Measurements from ENCODE around the gene PODXL. TPM values are rescaled to one million over a fixed set of nuclear protein-coding genes. Genes with fewer than 3 reads are reported as not detected.

The PODXL gene
- total RNA-seq, 1 donor from 2014 or later = 141 TPM

DNA sequence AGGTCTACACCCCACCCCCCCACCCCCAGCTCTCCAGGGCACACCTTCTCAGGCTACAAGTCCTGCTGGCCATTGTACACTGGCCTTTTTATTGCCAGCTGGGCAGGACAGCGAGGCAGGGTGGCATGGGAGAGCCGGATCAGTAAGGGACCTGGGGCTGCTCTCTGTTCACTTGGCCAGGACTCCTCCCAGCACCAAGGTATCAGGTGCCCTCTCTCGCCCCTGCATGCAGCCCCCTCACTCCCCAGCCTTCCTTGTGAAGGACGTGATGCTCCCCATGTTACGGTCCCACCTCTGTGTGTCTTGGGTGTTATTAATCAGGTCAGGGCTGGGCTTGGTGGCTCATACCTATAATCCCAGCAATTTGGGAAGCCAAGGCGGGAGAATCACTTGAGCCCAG, 26.3 kb downstream of the PODXL start:
- no peak overlapping the region for H3K27ac ChIP-seq
- no peak overlapping the region for H3K4me3 ChIP-seq
- intact Hi-C loops (cut with DNase I) = no loop called here
- H3K9me3 ChIP-seq = no peaks in the 10 kb centered on the region
- H3K36me3 ChIP-seq = no peaks in the 10 kb centered on the region
- TF ChIP-seq, protein P1, sequence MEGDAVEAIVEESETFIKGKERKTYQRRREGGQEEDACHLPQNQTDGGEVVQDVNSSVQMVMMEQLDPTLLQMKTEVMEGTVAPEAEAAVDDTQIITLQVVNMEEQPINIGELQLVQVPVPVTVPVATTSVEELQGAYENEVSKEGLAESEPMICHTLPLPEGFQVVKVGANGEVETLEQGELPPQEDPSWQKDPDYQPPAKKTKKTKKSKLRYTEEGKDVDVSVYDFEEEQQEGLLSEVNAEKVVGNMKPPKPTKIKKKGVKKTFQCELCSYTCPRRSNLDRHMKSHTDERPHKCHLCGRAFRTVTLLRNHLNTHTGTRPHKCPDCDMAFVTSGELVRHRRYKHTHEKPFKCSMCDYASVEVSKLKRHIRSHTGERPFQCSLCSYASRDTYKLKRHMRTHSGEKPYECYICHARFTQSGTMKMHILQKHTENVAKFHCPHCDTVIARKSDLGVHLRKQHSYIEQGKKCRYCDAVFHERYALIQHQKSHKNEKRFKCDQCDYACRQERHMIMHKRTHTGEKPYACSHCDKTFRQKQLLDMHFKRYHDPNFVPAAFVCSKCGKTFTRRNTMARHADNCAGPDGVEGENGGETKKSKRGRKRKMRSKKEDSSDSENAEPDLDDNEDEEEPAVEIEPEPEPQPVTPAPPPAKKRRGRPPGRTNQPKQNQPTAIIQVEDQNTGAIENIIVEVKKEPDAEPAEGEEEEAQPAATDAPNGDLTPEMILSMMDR (IDR thresholded peaks at IDR 0.05) = no peak
- H3K27me3 ChIP-seq = no peaks in the 10 kb centered on the region
- no peak for DNase-seq (ENCODE audit: low spot score in 2 of 2)
- H3K4me1 ChIP-seq = no peaks in the 10 kb centered on the region

DNA sequence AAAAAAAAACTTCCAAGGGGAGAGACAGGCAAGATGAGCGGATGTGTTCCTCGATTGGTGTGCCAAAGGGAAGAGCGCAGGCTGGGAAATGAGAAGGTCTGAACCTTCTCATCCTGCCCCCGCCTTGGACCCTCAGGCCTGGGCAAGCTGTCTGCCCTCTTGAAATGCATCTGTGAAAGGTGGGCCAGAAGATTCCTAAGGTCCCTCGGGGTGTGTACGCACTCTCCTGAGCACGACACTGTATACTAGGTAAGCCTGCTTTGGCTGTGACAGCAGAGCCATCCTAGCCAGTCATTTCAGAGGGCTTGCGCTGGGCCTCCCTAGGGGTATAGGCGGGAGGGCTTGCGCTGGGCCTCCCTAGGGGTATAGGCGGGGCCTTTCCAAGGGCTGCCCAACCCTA, 26.8 kb downstream of the PODXL start:
- DNase-seq (ENCODE audit: low spot score in 2 of 2) = no peak
- H3K27me3 ChIP-seq = no peaks in the 10 kb centered on the region
- no peak overlapping the region for H3K4me3 ChIP-seq
- TF ChIP-seq, protein P1 (IDR thresholded peaks at IDR 0.05) = no peak
- no peaks in the 10 kb centered on the region for H3K4me1 ChIP-seq
- no peak overlapping the region for H3K27ac ChIP-seq
- no peaks in the 10 kb centered on the region for H3K36me3 ChIP-seq
- intact Hi-C loops (cut with DNase I) = no loop called here
- no peaks in the 10 kb centered on the region for H3K9me3 ChIP-seq

DNA sequence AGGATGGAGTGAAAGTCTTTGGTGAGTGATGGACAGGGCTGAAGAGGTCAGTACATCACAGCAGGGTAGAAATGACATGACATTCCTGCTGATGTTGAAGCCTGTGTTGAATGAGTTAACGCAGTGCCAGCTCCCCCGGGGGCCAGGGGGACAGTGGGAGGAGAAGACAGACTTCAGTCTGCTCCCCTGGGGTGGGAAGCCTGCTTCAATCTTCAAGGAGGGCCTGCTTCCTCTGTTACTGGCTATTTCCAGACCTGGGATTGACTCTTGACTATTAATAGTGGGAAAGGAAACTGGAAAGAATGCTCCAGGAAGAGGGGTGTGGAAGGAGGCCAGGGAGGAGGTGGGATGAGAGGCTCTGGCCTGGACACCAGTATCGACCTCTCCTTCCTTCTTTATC, 27.2 kb downstream of the PODXL start:
- Histone ChIP-seq H3K27me3 (no peaks in the 10 kb centered on the region), H3K4me3 (no peak overlapping the region), H3K36me3 (no peaks in the 10 kb centered on the region), H3K4me1 (no peaks in the 10 kb centered on the region), H3K27ac (no peak overlapping the region), H3K9me3 (no peaks in the 10 kb centered on the region)
- TF ChIP-seq, protein P1 (IDR thresholded peaks at IDR 0.05) = no peak
- intact Hi-C loops (cut with DNase I) = no loop called here
- DNase-seq (ENCODE audit: low spot score in 2 of 2) = no peak

DNA sequence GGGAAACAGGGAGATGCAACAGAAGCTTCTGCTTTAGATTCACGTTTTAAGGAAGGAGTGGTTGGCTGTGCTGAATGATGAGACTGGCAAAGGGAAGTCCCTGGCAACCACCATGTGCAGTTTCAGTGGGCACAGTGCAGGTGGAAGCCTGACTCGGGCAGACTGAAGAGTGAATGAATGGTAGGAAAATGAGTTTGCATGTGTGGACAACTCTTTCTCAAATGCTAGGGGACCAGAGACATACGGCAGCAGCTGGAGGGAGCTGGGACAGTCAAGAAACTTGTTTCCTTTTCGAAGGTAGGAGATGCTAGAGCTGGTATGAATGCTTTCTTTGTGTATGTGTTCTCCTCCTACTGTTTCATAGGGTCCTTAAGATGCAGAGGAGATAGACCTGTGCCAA, 29.0 kb downstream of the PODXL start:
- Histone ChIP-seq H3K27ac (no peak overlapping the region), H3K9me3 (no peaks in the 10 kb centered on the region), H3K4me3 (no peak overlapping the region), H3K4me1 (no peaks in the 10 kb centered on the region), H3K36me3 (no peaks in the 10 kb centered on the region), H3K27me3 (no peaks in the 10 kb centered on the region)
- DNase-seq (ENCODE audit: low spot score in 2 of 2) = no peak
- TF ChIP-seq, protein P1 (IDR thresholded peaks at IDR 0.05) = no peak
- intact Hi-C loops (cut with DNase I) = no loop called here

DNA sequence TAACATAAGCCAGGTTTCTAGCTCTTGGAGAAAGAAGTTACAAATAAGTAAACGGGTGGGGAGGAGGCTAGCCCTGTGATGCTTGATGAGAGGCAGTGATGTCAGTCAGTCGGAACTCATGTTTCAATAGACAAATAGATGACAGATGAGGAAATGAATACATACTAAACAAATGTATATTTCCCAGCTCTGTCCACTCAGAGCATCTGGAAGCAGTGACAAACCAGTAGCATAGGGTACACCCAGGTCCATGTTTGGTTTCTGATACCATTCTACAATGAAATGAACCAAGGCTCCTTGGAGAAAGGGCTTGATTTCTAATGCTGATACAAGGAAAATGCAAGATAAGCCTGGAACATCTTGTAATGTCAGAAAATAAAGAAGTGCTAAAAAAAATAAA, 30.6 kb downstream of the PODXL start:
- TF ChIP-seq, protein P1 (IDR thresholded peaks at IDR 0.05) = no peak
- DNase-seq (ENCODE audit: low spot score in 2 of 2) = no peak
- Histone ChIP-seq H3K27ac (no peak overlapping the region), H3K4me1 (no peaks in the 10 kb centered on the region), H3K4me3 (no peak overlapping the region), H3K9me3 (no peaks in the 10 kb centered on the region), H3K36me3 (no peaks in the 10 kb centered on the region), H3K27me3 (no peaks in the 10 kb centered on the region)
- intact Hi-C loops (cut with DNase I) = no loop called here

DNA sequence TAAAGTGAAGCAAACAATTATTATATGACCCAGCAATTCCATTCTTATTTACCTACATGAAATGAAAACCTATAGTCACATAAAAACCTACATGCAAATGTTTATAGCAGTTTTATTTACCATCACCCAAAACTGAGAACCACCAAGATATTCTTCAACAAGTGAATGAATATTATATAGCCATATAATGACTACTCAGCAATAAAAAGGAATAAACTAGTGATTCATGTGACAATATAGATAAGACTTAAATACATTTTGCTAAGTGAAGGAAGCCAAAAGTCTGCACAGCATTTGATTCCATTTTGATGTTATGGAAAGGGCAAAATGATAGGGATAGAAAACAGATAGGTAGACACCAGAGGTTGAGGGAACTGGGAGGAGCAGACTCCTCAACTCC, 31.7 kb downstream of the PODXL start:
- H3K36me3 ChIP-seq = no peaks in the 10 kb centered on the region
- H3K27me3 ChIP-seq = no peaks in the 10 kb centered on the region
- no peak for DNase-seq (ENCODE audit: low spot score in 2 of 2)
- no peak overlapping the region for H3K27ac ChIP-seq
- H3K4me3 ChIP-seq = no peak overlapping the region
- intact Hi-C loops (cut with DNase I) = no loop called here
- H3K4me1 ChIP-seq = no peaks in the 10 kb centered on the region
- TF ChIP-seq, protein P1 (IDR thresholded peaks at IDR 0.05) = no peak
- H3K9me3 ChIP-seq = no peaks in the 10 kb centered on the region
